ENCODE results near the gene ENOX1. TPM values are rescaled to one million over a fixed set of nuclear protein-coding genes. Genes with fewer than 3 reads are reported as not detected.
A peak's percentile ranks its signal among the peaks of the same experiment; 100 is the strongest.

The ENOX1 gene
- total RNA-seq, 4 donors from 2014 or later, result 3.6 to 18.7 (median 5.7) TPM

- intact Hi-C loops (cut with DNase I; ENCODE audit: low total_unique reads), result no loop called here
- Histone ChIP-seq H3K4me3 (no peak overlapping the region), H3K27ac (peak overlapping the region; percentile 39 to 65)
Observed at GRCh38 chr13:43664700-43665191, 122.0 kb downstream of the ENOX1 start.

DNA sequence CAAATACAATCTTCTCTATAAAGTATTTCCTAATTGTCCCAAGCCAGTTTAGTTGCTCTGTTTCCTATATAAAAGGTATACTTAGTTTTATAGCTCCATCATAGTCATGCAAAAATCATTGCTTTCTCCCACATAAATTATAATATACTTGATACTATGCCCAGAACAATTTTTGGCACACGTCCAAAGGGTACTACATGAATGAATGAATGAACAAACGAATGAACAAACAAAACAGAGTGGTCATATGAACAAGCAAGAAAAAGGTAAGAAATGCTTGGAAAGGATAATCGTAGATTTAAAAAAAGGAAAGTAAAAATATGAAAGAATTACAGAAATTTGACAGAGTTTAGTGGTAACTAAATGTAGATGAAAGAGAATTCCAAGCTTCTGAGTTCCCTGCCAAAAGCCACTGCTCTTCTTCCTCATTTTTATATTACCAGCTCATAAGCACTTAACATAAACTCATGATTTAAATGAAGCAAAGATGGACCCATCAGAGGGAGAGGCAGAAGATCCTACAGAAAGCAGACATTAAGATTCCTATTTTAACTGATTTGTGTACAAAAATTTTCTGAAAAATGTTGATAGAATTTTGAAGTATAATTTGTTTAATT is 123.2 kb downstream of the ENOX1 start:
- Histone ChIP-seq H3K36me3 (no peaks in the 10 kb centered on the region), H3K27me3 (no peaks in the 10 kb centered on the region), H3K9me3 (no peaks in the 10 kb centered on the region), H3K4me1 (no peaks in the 10 kb centered on the region), H3K27ac (peak overlapping the region in 1 of 2 donors; percentile 25), H3K4me3 (no peak overlapping the region)
- TF ChIP-seq POLR2A (IDR thresholded peaks at IDR 0.05) (no peak), CTCF (IDR thresholded peaks at IDR 0.05) (no peak)
- intact Hi-C loops (cut with DNase I; ENCODE audit: low total_unique reads), result no loop called here
- no peak for DNase-seq

More at GRCh38 chr13:43664700-43665191, 122.0 kb downstream of the ENOX1 start:
- DNase-seq, result peak; percentile 23 to 27
- H3K36me3 ChIP-seq, result no peaks in the 10 kb centered on the region
- no peaks in the 10 kb centered on the region for H3K4me1 ChIP-seq
- TF ChIP-seq CTCF (IDR thresholded peaks at IDR 0.05) (no peak), POLR2A (IDR thresholded peaks at IDR 0.05) (no peak)
- H3K27me3 ChIP-seq, result no peaks in the 10 kb centered on the region
- H3K9me3 ChIP-seq, result no peaks in the 10 kb centered on the region

DNA sequence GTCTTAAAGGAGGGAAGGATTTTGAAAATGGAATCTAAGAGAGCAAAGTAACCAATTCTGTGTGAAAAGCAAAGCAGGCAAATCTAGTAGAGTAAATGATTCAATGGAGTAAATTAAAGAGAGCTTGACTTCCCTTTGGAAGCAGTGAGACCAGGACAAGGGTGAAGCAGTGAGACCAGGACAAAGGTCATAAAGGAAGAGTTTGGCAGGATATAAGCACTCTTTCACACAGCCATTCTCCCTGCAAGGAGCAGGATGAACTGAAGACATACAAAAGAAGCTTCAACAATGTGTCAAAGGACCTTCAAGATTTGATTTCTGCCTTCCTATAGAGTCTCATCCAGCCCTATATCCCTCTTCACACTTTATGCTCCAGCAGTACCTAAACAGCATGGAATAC is 123.8 kb downstream of the ENOX1 start:
- Histone ChIP-seq H3K27me3 (no peaks in the 10 kb centered on the region), H3K27ac (no peak overlapping the region), H3K36me3 (no peaks in the 10 kb centered on the region), H3K4me1 (no peaks in the 10 kb centered on the region), H3K4me3 (no peak overlapping the region), H3K9me3 (no peaks in the 10 kb centered on the region)
- intact Hi-C loops (cut with DNase I; ENCODE audit: low total_unique reads), result no loop called here
- DNase-seq, result no peak
- no peak for TF ChIP-seq POLR2A (IDR thresholded peaks at IDR 0.05)
- no peak for TF ChIP-seq CTCF (IDR thresholded peaks at IDR 0.05)

- H3K36me3 ChIP-seq, result no peaks in the 10 kb centered on the region
- H3K27ac ChIP-seq, result no peak overlapping the region
- no peaks in the 10 kb centered on the region for H3K9me3 ChIP-seq
- intact Hi-C loops (cut with DNase I; ENCODE audit: low total_unique reads), result no loop called here
- TF ChIP-seq POLR2A (IDR thresholded peaks at IDR 0.05), result no peak
- TF ChIP-seq CTCF (IDR thresholded peaks at IDR 0.05), result no peak
- no peaks in the 10 kb centered on the region for H3K4me1 ChIP-seq
- H3K27me3 ChIP-seq, result no peaks in the 10 kb centered on the region
- H3K4me3 ChIP-seq, result no peak overlapping the region
- no peak for DNase-seq
Observed at GRCh38 chr13:43661161-43661830, 125.5 kb downstream of the ENOX1 start.

DNA sequence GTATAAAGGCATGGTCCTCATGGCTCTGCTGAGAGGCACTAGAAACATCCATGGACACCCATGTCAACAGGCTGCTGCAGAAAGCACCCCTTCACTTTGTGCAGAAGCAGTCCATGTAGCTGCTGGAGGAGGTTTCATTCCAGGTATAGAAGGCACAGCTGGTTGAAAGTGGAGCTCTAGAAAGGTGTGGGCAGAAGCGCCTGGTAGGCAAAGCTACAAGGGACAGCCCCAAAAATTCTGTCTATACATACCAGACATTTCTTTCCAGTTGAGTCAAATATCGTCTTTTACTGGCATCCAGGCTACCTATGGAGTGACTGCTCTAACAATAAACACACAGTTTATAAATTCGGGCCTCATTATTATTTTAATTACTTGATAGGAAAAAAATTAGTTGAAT is 129.3 kb downstream of the ENOX1 start:
- TF ChIP-seq CTCF (IDR thresholded peaks at IDR 0.05) (no peak), POLR2A (IDR thresholded peaks at IDR 0.05) (no peak)
- intact Hi-C loops (cut with DNase I; ENCODE audit: low total_unique reads), result no loop called here
- no peak overlapping the region for H3K27ac ChIP-seq

More for the DNA sequence above, 129.3 kb downstream of the ENOX1 start:
- no peak for DNase-seq
- H3K27me3 ChIP-seq, result no peaks in the 10 kb centered on the region
- H3K36me3 ChIP-seq, result no peaks in the 10 kb centered on the region
- H3K4me3 ChIP-seq, result no peak overlapping the region
- no peaks in the 10 kb centered on the region for H3K4me1 ChIP-seq
- H3K9me3 ChIP-seq, result no peaks in the 10 kb centered on the region
